M059J (cell line): ENCODE results near the gene KLF13. TPM values are rescaled to one million over a fixed set of nuclear protein-coding genes. Genes with fewer than 3 reads are reported as not detected.
A peak's percentile ranks its signal among the peaks of the same experiment; 100 is the strongest.
"Not testable (repeated sequence)": the region's sequence is repeated elsewhere in the genome, so short reads cannot be mapped to it uniquely, and the experiment has no call there.

Source experiments
- DNase-seq: peaks from one replicate; pipeline ENCODE4 v3.0.0-alpha.2; 2012; ENCODE audit warnings: low read depth
- total RNA-seq: library from RNA; depleted of rRNA; stranded (reverse); fragments of >200 nt; shearing (Covaris generic); gene quantifications from 2 replicates; pipeline ENCODE4 v1.2.3, GENCODE V29; 2014

The KLF13 gene
- total RNA-seq, 1 experiment from 2014 or later = 16.8 TPM

DNA sequence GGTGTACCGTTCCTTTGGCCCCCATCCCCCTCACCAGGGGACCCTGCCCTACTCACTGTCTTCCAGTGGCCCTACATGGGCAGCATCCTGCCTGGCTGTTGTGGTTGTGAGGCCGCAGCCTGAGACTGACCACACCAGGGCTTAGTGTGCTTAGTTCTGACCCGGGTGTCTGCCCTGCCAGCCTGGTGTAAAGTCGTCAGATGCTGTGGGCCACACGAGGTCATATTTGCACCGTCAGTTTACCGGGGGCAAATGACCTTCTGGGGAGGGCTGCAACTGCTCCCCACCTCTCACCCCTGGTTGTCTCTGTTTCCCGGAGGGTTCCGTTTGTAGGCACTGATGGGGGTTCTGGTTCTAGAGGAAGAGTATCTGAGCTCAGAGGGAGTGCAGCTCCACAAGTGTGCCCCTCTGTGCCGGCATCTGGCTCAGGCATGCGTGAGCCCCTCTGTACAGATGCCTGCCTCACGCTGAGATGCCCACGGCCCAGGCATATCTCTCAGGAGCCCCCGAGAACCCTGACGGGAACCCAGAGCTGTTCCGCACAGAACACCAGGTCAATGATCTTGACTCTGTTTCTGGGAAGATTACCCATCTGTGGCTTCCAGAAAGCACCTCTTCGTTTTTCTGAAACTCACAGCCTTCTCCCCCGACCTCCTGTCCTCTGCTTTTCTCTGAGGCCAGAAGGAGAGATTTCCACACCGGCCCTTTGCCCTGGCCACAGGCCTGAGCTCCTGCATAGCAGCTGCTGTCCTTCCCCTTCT is 19.2 kb downstream of the KLF13 start:
- DNase-seq = no peak

DNA sequence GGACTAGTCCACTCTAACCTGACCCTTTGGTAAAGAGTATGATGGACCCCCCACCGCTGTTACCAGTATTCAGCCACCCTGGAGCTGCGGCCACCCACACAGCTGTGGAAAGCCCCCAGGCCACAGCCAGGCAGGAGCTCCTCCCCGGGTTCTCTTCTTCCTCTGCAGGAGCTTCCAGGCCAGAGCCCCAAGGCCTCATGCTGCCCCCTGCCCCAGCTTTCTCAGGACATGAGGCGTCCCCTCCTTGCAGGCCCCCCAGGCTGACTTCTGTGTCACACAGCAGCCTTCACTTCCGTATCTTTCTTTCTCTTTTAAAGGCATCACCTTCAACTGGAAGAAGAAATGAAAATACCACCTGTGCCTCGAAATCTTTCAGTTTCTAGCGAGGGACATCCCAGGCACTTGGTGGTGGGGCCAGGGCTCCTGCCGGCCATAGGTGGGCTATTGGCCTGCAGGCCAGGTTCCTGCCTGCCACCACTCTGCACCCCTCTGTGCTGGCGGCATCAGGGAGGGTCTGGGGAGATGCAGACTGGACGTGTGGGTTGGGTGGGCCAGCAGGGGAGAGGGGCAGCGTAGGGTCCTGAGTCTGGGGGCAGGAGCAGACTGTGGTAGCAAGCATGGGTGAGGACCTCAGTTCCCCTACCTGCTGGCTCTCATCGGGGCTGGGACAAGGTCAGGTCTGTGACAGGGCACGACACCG is 19.9 kb downstream of the KLF13 start:
- DNase-seq = no peak

DNA sequence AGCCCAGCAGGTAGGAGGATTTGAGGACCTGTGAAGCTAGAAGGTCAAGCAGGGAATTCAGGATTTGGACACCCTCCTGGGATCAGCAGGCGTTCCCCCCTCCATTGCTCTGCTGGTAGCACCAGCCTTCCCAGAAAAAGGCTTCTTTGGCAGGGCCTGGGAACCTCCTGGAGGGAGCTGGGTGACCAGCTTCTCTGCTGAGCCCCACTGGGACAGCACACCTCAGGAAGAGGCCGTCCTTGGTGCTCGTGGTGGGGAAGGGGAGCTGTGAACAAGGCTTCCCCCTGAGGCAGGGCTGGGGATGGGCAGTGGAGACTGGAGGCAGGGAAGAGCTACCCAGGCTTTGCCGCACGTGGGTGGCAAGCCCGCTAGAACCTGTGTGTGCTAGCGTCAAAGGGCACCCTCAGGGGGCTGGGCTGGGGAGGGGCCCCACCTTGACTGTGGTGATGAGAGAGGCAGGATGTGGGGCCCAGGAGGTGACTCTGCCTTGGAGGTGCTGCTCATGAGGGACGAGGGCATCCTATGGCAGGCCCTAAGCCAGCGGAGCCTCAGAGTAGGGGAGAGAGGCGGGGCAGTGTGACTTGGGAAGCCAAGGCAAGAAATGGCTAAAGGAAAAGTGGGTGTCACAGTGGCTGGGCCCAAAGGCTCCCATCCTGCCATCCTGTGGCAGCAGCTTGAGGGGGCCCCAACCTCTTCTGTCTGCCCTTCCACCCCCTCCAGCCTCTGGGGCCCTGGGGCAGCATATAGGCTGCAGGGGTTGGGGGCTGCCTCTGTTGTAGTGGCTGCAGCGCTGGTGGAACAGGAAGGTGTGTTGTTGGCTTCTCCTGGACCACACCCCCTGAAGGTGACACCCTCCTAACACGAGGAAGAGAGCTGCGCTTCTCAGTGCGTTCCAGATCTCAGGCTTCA is 20.7 kb downstream of the KLF13 start:
- no peak for DNase-seq

DNA sequence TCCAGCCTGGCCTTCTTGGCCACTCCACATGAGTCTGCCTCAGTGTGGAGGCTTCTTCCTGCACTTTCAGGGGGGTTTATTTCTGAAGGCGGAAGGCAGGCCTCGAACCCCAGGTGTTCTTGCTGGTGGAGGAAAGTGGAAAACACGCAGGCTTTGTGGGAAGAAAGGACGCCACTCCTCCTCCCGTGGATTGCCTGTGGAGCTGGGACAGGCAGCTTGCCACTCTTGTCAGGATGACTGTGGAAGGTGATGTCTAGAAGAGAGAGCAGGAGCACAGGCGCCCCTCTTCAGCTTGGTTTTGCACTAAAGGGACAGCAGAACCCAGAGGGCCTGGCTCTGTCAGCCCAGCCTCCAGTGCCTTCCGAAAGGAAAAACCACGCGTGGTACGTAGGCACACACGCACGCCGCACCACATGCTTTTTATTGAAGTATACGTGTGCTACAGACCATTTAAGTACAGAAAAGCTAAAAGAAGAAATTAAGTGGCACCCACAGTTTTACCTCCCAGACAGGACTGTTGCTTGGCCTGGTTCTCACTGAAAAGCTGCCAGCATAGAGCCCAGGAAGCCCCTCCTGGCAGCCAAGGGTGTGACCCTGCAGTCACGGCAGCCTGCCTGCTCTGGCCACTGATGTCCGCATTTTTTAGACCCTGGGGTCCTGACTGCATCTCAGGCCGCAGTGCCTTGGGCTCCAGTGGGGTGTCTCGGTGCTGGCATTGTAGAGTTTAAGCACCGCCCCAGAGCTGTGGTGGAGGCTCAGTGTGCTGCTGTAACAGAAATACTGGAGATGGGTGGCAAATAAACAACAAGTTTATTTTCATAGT is 21.6 kb downstream of the KLF13 start:
- DNase-seq = no peak

DNA sequence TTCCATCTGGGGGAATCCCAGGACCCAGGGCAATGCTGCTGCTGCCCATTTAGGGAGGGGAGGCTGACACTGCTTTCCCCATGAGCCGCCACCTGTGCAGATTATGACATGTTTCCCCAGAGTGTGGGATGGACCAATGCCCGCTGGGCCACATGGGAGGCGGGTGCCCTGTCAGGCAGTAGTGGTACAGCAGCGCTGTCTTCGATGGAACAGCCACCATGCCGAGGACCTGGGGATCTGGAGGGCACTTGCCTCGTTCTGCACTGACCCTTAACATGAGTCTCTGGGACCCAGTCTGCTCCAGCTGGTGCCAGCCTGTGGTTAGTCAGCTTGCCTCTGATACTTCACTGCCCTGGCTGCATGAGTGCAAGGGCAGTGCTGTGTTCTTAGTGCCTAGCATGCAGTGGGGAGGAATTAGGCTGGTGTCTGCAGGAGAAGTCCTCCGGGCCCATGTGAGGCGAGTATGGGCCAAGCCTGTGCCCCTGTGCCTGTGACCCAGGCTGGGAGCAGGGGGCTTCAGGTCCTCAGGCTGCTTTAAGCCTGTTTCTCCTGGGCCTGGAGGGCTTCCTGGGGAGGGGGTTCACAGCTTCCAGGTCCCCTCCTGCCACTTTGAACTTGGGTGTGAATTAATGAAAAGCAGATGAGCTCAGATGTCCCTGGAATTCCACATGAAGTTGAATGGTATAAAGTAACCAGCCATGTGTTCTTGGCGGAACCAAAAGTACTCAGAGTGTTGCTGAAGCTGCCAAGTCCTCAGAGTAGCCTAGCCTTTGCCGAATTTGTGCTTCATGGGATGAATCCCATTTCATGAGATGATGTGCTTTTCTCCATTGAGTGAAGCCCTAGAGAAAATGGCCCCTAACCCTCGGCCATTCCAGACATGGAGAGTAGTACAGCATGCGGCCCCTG is 22.9 kb downstream of the KLF13 start:
- no peak for DNase-seq

DNA sequence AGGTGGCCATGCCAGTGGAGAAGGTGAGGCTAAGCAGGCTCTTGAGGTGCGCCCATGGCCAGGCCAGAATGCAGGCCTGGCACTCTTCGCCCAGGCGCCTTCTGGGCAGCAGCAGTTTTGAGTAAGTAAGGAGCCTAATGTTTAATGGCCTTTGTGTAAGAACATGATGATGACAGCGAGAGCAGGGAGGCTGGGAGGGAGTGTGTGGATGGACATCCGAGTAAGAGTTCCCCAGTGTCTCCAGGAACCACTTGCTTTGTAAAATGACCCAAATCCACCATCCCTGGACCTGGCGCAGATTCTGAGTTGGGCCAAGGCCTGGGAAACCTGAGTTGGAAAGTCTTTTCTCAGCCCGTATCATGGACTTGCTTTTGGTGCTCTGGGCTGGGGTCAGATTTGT is 24.1 kb downstream of the KLF13 start:
- DNase-seq = no peak

DNA sequence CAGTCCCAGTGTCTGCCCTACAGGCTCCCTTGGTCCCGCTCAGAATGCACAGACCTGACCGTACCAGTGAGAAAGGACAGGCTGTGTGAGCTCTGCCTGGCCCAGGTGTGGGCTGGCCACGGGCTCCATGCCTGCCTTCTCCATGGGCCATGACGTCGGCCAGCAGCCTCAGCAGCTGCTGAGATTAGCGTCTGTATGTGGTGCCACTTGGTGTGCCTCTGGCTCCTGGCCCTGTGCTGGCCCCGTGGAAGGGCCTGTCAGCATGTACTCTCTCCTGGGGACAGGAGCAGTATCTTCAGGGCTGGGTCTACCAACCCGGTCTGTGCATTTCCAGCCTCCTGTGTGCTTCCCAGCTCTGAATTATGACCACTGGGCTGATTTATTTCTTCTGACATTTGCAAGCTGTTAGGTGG is 25.7 kb downstream of the KLF13 start:
- DNase-seq = peak; percentile 12

DNA sequence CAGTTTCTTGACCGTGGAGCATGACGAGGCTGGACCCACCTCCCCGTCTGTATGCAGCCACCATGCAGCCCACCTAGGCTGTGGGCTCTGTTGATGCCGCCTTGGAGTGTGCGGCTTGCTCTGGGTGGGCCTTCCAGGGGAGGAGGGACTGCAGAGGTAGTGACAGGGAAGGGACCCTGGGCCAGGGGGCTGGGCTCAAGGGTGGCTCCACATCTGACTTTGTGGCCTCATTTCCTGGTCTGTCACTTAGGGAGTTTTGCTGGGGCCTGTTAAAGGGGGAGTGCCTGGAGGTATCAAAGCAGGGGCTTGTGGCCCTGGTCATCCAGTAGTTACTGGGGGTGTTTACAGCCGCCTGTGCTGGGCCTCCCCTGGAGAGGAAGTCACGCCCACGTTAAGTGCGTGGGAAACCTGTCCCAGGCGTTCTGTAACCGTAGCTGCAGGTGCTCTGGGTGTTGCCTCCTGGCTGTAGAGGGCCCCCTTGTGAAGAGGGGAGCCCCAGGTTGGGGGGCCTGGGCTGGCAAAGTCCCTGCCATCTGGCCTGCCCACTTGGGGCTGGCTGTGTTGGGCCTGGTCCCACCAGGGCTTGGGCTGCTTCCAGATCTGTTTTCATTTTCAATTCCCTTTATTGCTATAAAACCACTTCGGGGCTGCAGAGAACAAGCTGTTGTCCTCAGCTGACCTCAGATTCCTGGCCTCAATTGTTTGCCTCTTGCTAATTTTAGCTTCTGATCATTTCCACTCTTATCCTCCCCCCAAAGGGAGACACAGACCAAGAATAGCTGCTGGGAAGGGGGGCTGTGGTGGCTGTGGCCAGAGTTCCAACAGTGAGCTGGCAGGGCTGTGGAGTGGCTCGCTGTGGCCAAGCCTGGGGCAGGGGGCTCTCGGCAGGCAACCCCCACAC is 26.5 kb downstream of the KLF13 start:
- peak; percentile 88 for DNase-seq

DNA sequence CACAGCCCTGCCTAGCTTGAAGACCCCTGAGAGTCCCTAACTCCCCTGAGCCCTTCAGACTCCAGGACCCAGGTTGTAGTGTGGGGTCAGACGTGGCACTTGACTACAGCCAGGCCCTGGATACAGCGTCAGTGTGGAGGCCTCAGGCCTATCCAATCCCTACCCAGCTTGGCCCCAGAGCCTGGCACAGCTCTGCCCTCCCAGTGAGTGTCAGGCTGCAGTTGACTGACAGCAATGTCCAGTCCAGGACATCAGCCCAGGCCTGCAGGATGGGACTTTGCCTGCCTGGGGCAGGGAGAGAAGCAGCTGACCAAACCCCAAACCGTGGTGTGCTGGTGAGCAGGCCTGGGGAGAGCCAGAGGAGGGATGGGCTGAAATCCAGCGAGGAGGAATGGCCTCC is 27.3 kb downstream of the KLF13 start:
- DNase-seq = peak; percentile 67

DNA sequence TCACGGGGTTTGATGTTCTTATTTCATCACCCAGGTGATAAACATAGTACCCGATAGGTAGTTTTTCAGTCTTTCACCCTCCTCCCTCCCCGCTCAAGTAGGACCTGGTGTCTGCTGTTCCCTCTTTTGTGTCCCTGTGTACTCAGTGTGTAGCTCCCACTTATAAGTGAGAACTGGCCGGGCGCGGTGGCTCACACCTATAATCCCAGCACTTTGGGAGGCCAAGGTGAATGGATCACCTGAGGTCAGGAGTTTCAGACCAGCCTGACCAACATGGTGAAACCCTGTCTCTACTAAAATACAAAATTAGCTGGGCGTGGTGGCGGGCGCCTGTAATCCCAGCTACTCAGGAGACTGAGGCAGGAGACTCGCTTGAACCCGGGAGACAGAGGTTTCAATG is 29.5 kb downstream of the KLF13 start:
- not testable (repeated sequence) for DNase-seq

DNA sequence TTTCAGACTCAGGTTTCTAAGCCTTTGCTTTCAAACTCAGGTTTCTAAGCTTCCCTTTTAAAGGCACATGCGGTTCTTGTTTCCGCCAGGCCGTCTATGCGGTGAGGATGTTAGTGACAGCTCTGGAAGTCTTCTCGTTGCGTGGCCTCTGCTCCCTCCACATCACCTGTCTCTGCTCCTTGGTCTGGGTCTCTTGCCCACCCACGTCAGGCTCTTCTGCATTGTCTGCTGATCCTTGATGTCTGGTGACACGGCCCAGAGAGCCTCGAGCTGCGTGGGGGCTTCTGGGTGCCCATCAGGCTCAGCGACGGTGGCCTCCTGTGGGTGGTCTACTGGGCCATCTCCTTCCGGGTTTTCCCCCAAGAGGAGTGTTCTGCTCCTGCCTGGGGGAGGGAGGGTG is 30.5 kb downstream of the KLF13 start:
- DNase-seq = no peak

DNA sequence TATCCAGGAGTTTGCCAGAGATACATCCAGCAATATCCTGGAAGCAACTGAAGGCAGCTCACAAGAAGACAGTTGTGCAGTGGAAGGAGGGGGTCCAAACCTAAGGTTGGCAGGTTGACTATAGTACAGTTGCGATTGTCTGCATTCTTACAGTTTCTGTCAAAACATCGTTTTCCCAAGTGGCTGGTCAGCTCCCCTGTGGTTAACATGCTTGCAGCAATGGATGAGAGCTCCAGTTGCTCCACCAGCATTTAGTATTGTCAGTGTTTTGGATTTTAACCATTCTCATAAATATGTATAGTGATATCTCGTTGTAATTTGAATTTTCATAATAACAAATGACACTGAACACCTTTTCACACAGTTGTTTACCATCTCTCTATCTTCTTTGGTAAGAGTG is 31.5 kb downstream of the KLF13 start:
- DNase-seq = no peak

DNA sequence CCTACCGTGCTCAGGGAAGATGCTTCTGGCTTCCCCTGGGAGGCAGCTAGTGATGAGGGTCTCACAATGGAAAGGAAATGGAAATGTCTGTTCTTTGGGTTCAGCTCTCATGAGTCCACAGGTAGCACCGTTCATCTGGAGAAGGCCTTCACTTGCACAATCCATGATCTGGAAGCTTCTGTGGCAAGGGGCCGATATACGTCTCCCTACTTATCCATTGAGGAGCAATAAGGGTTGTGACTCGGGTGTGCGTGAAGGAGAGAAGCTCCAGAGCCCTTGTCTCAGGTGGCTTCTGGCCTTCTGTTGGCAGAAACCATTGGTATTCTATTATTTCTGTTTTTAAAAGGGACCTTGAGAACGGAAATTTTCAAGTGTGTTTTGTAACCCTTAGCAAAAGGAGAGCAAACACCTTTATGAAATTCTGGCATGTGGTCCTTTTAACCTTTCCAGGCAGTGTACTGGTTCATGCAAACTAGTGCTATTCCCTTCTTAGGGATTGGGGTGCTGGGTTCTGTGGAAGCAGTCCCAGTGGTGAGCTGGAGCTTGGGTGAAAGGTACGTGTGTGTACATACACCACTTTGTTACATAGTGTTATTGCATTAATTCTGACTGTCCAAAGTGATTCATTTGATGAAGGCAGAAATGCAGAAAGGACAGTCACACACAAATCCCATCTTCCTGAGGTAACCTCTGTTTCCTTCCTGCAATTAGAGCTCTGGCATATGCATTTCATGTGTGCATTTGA is 32.5 kb downstream of the KLF13 start:
- DNase-seq = no peak

DNA sequence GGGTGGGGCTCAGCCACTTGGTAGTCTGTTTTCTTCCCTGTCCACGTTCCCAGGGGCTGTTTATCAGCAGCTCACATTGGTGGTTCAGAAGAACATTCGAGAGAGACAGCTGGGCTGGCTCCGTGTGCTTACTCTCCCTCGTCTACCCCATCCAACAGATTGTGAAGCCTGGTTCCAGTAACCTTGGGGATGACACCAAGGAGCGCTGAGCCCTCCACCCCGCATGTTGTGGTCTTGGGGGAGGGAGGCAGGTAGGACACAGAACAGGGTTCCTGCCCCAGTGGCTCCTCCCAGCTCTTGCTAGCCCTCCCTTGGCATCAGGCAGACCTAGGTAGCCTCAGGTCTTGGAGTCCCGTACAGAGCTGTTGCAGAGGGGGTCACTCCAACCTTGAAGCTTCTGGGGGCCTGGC is 33.1 kb downstream of the KLF13 start:
- DNase-seq = no peak

DNA sequence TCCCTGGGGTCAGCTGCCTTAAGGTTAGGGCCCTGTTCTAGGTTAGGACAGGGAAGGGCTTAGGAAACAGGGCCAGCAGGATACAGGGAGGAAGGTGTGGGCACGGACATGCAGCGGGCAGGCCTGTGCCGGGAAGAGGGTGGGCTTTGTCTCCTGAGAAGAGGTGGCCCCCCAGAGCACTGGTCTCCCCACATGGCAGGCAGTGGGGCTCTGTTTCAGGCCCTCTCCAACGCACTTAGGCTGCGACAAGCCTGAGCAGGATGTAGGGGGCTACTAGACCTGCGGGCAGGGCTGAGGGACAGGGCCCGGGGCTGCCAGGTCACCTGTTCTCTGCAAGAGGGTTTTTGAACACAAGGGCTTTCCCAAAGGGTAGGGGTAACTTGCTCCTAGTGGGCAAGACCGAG is 33.5 kb downstream of the KLF13 start:
- DNase-seq = no peak

DNA sequence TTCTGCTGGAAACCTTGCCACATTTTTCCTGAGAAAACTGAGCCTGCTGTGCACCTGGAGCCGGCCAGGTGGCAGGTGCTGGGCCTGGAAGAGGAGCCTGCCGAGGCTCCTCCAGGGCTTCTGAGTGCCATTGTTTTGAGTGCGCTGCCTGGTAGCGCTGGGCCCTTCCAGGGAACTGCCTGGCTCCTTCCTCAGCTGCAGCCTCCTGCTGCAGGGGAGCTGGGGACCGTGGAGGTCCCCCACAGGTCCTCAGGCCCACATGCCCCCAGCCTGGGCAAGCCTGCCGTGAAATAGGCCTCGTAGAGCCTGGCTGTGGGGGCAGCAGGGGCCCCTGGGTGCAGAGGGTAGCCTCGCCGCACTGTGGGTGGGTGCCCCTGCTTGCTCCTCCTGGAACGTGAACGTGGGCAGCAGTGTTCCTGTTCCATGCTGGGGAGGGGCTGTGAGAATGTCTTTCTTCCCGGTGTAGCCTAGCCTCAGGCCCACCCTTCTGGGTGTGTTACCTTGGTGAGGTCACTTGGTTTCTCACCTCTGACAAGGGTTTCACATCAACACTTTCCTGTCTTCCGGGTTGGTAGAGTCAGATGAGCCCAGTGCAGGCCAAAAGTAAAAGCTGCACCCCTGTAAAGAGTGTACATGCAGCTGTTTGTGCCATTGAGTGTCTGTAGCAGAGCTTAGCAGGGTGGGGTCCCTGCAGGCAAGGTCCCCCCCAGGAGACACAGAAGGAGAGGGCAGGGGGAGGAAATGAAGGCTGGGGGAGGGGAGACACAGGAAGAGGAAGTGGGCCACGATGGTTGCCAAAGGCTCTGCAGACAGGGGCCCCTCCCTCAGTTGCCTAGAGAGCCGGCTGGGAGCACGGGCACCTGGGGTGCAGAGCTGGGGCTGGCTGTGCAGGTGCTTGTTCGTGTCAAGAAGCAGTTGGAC is 34.5 kb downstream of the KLF13 start:
- no peak for DNase-seq

DNA sequence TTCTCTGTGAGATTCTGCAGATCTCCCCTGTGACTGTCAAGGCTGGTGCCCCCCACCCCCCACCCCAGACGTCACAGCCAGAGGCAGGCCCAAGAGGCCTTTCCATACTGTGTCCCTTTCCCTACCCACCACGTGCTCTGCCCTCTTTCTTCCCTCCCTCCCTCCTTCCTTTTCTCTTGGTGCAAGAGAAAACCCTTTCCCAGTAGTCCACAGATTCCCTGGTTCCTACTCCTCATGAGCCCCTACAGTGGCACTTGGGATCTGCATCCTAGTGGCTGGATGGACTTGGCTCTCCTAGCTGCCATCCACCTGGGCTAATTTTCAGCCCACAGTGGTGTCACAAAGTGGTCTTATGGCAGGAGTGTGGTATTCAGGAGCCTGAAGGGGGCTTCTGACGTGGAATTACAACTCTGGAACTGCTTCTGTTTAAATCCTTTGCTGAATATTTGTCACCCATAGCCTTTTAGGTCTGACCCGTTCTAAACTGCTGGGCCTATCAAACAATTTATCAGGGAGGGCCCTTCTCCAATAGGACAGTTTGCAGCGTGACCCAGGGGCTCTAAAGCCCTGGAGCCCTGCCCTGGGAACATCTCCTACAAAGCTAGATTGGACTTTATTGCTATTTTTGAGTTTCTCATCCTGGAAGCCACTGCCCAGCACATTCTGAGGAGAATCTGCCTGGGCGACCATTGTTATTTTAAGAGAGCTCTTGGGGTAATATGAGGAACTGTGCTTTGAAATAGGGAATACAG is 35.3 kb downstream of the KLF13 start:
- no peak for DNase-seq
